ENCODE data around the gene NOP16.

The NOP16 gene

DNA sequence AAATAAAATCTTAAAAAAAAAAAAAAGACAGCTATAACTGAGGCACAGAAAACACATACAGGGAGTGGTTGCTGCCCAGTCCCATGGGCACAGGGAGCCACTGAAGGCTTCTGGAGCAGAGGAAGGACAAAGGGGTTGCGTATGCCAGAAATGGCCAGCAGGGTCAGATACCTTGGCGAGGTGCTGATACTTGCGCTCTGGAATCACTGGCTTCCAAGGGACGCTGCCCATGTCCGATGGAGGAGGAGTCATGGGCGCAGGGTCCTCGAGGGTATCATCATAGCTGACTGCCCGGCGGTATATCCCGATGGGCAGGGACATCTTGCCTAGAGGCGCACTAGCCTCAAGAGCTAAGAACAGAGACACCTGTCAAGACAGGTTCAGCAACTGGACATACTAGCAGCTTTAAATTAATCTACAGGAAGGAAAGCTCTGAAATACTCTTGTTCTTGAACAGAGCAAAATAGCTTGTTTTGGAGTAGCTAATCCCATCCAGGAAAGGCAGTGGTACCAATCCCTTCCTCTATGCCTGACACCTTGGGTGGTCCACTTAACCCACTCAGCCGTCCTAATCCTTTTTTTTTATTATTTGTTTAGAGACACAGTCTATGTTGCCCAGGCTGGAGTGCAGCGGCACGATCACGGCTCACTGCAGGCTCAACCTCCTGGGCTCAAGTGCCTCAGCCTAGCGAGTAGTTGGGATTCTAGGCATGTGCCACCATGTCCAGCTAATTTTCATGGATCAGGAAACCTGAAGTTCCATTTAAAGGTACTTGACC is 32.8 kb downstream of the NOP16 start:
- no peak for DNase-seq

DNA sequence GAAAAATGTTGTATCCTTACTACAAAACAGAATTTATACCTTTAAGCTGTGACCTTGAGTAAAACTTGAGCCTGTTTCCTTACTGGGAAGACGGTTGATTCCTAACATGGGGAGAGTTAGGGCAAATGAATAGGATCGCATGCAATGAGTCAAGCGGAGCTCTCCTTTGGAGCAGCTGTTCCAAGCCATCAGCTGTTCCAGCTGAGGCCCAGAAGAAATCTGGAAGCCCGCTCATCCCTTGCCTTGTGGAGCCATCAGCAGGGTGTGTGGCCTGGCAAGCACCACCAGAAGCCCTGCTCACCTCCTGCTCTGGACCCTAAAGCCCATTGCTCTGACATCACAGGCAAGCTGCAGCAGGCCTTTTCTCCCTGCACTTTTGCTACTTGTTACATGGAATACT is 34.9 kb downstream of the NOP16 start:
- no peak for DNase-seq

DNA sequence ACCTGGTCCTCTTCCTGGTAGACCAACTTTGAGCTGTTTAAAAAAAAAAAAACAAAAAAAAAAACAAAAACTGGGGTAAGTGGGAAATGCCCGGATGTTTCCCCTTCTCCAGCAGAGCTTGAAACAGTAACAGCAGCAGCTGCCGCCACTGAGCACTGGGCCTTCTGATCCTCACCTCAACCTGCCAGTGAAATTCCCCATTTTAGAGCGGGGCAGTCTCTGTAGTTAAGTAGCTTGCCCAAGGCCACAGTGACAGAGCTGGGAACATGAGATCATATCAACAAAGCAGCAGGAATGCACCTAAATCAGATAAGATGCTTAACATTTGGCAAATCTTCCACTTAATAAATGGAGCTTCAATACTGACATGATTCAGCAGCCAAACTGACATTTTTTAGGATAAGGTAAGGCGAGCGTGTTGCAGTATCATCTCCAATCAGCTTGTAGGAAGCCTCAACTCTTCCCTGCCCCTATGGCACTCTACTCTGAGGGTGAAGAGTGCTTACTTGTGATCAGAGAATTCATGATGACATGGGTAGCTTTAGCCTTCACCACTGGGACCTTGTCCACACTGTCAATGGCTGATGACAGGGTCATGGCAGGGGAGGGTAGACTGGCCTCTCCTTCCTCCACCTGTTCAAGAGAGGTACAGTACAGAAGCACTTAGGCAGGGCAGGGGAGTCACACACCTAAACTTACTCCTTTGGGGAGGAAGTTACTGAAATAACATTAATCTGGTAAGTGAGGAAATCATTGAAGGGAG is 36.1 kb downstream of the NOP16 start:
- no peak for DNase-seq

DNA sequence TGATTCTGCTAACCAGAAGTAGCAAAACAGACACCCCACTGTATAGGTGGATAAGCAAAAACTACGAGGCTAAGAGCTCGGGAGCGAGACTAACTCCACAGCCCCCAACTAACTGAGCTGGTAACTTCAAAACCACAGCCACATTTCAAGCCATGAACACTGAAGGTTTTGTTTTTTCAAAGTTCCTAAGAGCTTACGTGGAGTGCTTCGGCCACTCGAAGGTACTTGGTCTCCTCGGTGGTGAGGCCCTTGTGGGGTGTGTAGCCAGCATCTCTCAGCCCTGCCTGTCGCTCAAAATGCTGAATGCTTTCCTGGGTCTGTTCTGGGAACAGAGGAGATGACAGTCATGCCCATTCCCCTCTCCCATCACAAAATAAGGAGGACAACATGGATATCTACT is 38.0 kb downstream of the NOP16 start:
- DNase-seq, result no peak

DNA sequence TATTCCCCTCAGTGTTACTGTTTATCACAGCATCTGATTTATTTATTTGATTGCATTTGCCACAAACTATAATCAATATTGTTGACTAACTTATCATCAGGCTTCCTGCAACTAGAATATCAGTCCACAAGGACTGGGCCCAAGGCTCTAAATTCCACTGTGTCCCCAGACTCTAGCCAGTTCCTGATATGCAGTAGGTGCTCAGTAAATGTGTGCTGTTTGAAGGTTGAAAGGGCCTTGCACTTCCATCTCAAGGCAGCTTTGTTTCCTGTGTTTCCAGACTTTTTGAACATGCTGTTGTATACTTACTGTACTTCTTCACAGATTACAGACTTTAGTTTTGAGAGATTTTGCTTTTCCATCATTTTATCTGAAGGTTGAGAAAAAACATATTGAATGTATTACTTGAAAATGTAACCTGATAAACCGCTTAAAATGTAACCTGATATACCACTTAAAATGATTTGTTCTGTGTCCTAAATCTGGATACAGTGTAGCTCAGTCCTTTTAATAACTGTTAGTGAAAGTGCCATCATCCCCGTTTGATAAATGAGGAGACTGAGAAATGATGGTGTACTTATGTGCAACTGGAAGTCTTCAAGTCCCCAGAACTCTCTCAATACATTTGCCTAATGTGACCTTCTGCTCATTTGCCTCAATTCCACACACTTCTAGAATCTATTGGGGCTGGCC is 45.5 kb downstream of the NOP16 start:
- no peak for DNase-seq

DNA sequence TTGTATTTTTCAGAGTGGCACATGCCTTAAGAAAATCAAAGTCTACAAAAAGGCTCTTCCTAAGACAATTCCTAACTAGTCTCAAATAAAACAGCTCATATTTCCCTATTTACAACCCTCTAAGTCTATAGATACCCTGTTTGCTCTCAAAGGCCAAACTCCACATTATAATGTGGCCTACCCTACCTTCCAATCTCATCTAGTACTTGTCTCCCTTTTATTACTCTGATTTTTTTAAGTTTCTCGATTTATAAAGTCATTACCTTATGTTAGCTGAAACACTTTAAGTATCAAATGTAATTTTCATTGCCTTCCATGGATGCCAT is 46.3 kb downstream of the NOP16 start:
- DNase-seq, result no peak

DNA sequence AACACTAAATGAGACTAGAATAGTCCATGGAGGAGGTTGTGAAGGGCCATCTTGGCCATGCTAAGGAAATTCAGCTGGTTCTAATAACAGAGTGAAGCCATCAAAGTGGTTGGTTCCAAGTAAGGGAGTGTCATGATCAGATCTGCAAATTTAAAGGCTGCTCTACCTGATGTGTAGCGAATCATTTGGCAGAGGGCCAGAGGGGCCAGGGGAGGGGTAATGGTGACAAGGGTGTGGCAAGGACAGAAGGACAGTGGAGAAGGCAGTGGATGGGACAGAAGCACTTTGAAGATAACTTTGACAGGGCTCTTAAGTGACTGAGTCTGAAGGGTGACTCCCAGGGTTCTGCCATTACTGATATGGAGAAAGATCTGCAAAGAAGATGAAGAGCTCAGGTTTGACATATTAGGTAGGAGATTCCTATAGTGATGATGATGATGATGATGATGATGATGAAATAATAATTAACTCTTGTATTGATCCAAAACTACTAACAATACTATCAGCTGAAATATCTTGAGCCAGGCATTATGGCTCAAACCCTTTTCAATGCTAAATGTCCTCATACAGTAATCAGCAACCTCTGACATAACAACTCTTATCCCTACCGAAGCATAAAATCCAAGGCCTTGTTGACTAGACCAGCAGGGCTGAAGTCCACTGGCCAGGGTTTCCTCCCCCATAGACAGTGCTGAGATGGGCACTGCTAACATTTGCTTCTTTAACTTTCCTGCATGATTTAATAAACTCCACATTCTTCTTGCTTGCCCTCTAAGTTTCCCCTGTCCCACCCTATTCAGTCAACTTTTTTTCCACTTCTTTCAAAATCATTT is 46.9 kb downstream of the NOP16 start:
- DNase-seq, result no peak

DNA sequence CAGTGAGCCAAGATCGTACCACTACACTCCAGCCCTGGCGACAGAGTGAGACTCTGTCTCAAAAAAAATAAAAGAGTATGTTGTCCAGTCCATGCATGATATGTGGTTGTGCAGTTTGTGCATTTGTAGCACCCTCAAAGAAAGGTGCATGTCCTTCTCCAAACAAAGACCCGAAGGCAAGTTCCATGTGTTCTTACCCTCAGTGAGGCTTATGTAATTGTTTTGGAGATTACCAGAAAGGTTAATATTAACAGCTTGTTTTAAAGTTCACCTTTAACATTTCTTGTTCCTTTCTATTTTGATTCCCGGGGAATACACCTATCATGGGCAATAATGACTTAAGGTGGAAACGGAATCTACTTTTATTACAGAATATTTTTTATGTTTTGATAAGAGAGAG is 49.1 kb downstream of the NOP16 start:
- DNase-seq, result no peak

DNA sequence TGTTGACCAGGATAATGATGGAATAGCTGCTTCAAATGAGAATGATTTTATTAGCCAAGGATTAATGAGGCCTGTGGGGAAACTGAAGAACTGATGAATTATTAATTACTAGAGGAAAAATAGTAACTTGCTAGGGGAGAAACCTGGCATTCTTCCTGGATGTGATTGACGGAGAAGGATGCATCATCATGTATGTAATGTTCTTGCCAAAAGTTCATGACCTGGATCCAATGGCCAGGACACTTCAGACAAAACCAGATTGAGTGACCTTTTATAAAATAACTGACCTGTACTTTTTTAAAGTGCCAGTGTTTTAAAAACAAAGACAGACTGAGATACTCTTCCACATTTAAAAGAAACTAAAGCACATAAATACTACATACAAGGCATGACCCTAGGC is 50.5 kb downstream of the NOP16 start:
- no peak for DNase-seq

DNA sequence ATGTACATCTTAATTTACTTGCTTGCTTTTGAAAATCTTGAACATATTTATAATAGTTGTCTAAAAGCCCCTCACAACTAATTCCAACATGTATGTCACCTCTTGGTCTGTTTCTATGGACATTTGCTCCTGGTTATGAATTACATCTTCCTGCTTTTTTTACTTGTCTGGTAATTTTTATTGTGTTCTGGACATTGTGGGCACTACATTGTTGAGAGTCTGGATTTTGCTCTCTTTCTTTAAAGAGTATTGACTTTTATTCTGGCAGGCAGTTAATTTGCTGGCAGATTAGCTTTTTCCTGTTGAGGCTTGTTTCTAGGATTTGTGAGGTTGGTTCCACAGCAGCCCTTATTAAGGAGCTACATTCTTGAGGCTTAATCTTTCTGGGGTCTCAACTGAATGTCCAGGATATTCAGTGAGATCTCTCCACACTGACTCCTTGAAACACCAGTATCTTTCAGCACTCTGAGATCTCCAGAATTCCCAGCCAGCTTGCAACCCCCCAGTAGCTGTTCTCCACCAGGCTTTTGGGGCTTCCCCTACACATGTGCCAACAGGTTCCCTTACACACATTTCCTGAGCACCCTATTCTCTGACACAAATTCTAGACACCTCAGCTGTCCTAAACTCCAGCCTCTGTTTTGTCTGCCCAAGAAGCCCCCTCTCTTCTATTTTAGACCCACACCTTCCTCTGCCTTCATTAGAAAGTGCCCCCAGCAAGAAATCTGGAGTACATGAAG is 54.2 kb downstream of the NOP16 start:
- DNase-seq, result no peak

All from CD4-positive, alpha-beta T cell treated with Interleukin-10 for 1 hour (primary cell).